ENCODE measurements around the gene CAPN5. TPM values are rescaled to one million over a fixed set of nuclear protein-coding genes. Genes with fewer than 3 reads are reported as not detected.

Gene CAPN5
- total RNA-seq, 1 experiment from 2014 or later = 27.4 TPM

- TF ChIP-seq AFF4 (CRISPR knock-in tag; IDR thresholded peaks at IDR 0.05; ENCODE audit: borderline replicate concordance) (no peak), GRHL2 (CRISPR knock-in tag; IDR thresholded peaks at IDR 0.05; ENCODE audit: insufficient replicate concordance, severe bottlenecking) (no peak), ZMAT4 (CRISPR knock-in tag; IDR thresholded peaks at IDR 0.05) (no peak), NFYB (CRISPR knock-in tag; conservative IDR thresholded peaks at IDR 0.05; ENCODE audit: low read depth) (no peak), FOXP4 (CRISPR knock-in tag; IDR thresholded peaks at IDR 0.05) (no peak), ZSCAN18 (CRISPR knock-in tag; IDR thresholded peaks at IDR 0.05) (no peak), TCF7 (CRISPR knock-in tag; IDR thresholded peaks at IDR 0.05; ENCODE audit: low read depth) (no peak), GTF2I (CRISPR knock-in tag; conservative IDR thresholded peaks at IDR 0.05) (no peak), CBFB (CRISPR knock-in tag; IDR thresholded peaks at IDR 0.05; ENCODE audit: low read depth) (no peak), ZNF512 (CRISPR knock-in tag; IDR thresholded peaks at IDR 0.05; ENCODE audit: borderline replicate concordance) (no peak), USF2 (CRISPR knock-in tag; IDR thresholded peaks at IDR 0.05) (no peak), KAT7 (CRISPR knock-in tag; IDR thresholded peaks at IDR 0.05; ENCODE audit: borderline replicate concordance) (no peak), PRRX2 (CRISPR knock-in tag; IDR thresholded peaks at IDR 0.05) (no peak), ETV6 (CRISPR knock-in tag; IDR thresholded peaks at IDR 0.05) (no peak), ZNF263 (CRISPR knock-in tag; IDR thresholded peaks at IDR 0.05; ENCODE audit: low read depth) (no peak), ZNF232 (CRISPR knock-in tag; IDR thresholded peaks at IDR 0.05) (no peak)
These were observed 104.5 kb downstream of the CAPN5 start (continued) for GRCh38 chr11:77171254-77171653.
